ENCODE measurements around the gene FKBP1A. TPM values are rescaled to one million over a fixed set of nuclear protein-coding genes. Genes with fewer than 3 reads are reported as not detected.

Gene FKBP1A
- total and polyA plus RNA-seq, 10 of the 15 experiments (the other 5 are each of a cell fraction or from before 2014, with no cell fraction given) = 103 to 687 (median 254) TPM

GRCh38 chr20:1374246-1374645 is 18.6 kb downstream of the FKBP1A start:
- H3K4me3 ChIP-seq = no peak overlapping the region
- TF ChIP-seq RAD21 (IDR thresholded peaks at IDR 0.05; ENCODE audit: insufficient read depth, low read depth, low read length) = no peak
- TF ChIP-seq, protein P1, sequence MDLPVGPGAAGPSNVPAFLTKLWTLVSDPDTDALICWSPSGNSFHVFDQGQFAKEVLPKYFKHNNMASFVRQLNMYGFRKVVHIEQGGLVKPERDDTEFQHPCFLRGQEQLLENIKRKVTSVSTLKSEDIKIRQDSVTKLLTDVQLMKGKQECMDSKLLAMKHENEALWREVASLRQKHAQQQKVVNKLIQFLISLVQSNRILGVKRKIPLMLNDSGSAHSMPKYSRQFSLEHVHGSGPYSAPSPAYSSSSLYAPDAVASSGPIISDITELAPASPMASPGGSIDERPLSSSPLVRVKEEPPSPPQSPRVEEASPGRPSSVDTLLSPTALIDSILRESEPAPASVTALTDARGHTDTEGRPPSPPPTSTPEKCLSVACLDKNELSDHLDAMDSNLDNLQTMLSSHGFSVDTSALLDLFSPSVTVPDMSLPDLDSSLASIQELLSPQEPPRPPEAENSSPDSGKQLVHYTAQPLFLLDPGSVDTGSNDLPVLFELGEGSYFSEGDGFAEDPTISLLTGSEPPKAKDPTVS (IDR thresholded peaks at IDR 0.05; ENCODE audit: low read depth, low read length) = no peak
- no peaks in the 10 kb centered on the region for H3K27me3 ChIP-seq (replicated peaks in 1 of 2; ENCODE audit: control insufficient read depth in 2 of 2, insufficient read depth in 2 of 2, low read length in 1 of 2)
- in situ Hi-C loops (cut with MboI) (no loop called here), intact Hi-C loops (cut with micrococcal nuclease; ENCODE audit: unreplicated experiment) (no loop called here)
- peaks cover 13 to 36% of the 10 kb centered on the region in 2 experiments for H3K36me3 ChIP-seq (ENCODE audit: control insufficient read depth in 2 of 2, insufficient read depth in 2 of 2, low read length in 1 of 2)
- 97% methylated on average over 2 of the region's 2 CpGs for WGBS (ENCODE audit: insufficient coverage, insufficient replicate concordance, low lambda C conversion rate, missing lambda C conversion rate)
- H3K9me3 ChIP-seq (replicated peaks; ENCODE audit: control insufficient read depth, insufficient read depth, low read length) = no peaks in the 10 kb centered on the region
- DNase-seq (ENCODE audit: low read depth, low spot score) (no peak), FAIRE-seq (no peak), ATAC-seq (no peak)
- H3K79me2 ChIP-seq (ENCODE audit: control insufficient read depth, insufficient read depth, low read length) = peaks cover 46% of the 10 kb centered on the region
- H2AFZ ChIP-seq (ENCODE audit: control insufficient read depth, low read depth, low read length) = no peak overlapping the region
- POLR2A ChIA-PET = interaction anchor here (4.1 kb wide), 1 partner anchor 17 kb away, joined by 46 read pairs; no protein-coding TSS in a partner anchor
- SMC1A ChIA-PET (ENCODE audit: uncharacterized antibody, unreplicated experiment) = interaction anchor here (3.9 kb wide), 1 partner anchor 17 kb away, joined by 34 read pairs; the partner anchor contains the start of gene FKBP1A
- CTCF ChIA-PET = no interaction called here
- H3K27ac ChIP-seq (ENCODE audit: control insufficient read depth, insufficient read depth) = no peak overlapping the region
- H4K20me1 ChIP-seq (ENCODE audit: control insufficient read depth, insufficient read depth) = peaks cover 7% of the 10 kb centered on the region; the same call in 1 of the 2 replicates
- no peak overlapping the region for H3K4me2 ChIP-seq (ENCODE audit: control insufficient read depth, insufficient read depth)
- no TSS peak for BruUV-seq (replicated peaks)
- RAD21 ChIA-PET (ENCODE audit: unreplicated experiment) = no interaction called here
- no peak overlapping the region for H3K9ac ChIP-seq (ENCODE audit: control insufficient read depth, insufficient read depth, low read length)
- H3K4me1 ChIP-seq (ENCODE audit: control insufficient read depth, insufficient read depth, low read length) = peaks cover 33% of the 10 kb centered on the region

- Histone ChIP-seq H3K4me2 (ENCODE audit: control insufficient read depth, insufficient read depth) (no peak overlapping the region), H3K36me3 (ENCODE audit: control insufficient read depth in 2 of 2, insufficient read depth in 2 of 2, low read length in 1 of 2) (peaks cover 15 to 34% of the 10 kb centered on the region in 2 experiments), H3K9ac (ENCODE audit: control insufficient read depth, insufficient read depth, low read length) (no peak overlapping the region), H3K79me2 (ENCODE audit: control insufficient read depth, insufficient read depth, low read length) (peaks cover 40% of the 10 kb centered on the region), H3K27ac (ENCODE audit: control insufficient read depth, insufficient read depth) (no peak overlapping the region), H4K20me1 (ENCODE audit: control insufficient read depth, insufficient read depth) (peaks cover 7% of the 10 kb centered on the region; the same call in 1 of the 2 replicates), H3K9me3 (replicated peaks; ENCODE audit: control insufficient read depth, insufficient read depth, low read length) (no peaks in the 10 kb centered on the region), H3K4me3 (no peak overlapping the region), H2AFZ (ENCODE audit: control insufficient read depth, low read depth, low read length) (no peak overlapping the region), H3K4me1 (ENCODE audit: control insufficient read depth, insufficient read depth, low read length) (peaks cover 27% of the 10 kb centered on the region), H3K27me3 (replicated peaks in 1 of 2; ENCODE audit: control insufficient read depth in 2 of 2, insufficient read depth in 2 of 2, low read length in 1 of 2) (no peaks in the 10 kb centered on the region)
- DNase-seq (ENCODE audit: low read depth, low spot score) (no peak), ATAC-seq (no peak), FAIRE-seq (no peak)
- ChIA-PET RAD21 (ENCODE audit: unreplicated experiment) (no interaction called here), SMC1A (ENCODE audit: uncharacterized antibody, unreplicated experiment) (no interaction called here), POLR2A (no interaction called here), CTCF (no interaction called here)
- intact Hi-C loops (cut with micrococcal nuclease; ENCODE audit: unreplicated experiment) = no loop called here
- TF ChIP-seq MLLT1 (IDR thresholded peaks at IDR 0.05) (no peak), SMAD1 (IDR thresholded peaks at IDR 0.05; ENCODE audit: low read depth, partially characterized antibody) (no peak)
- BruUV-seq (replicated peaks) = no TSS peak
- WGBS (ENCODE audit: insufficient coverage, insufficient replicate concordance, low lambda C conversion rate, missing lambda C conversion rate) = 96% methylated on average over 4 of the region's 4 CpGs
- in situ Hi-C loops (cut with MboI) = no loop called here
Observed at GRCh38 chr20:1373614-1374013, 19.2 kb downstream of the FKBP1A start.

Measured in GM12878 (cell line).